Naive B cell (primary cell): ENCODE results near the gene TMEM217. TPM values are rescaled to one million over a fixed set of nuclear protein-coding genes. Genes with fewer than 3 reads are reported as not detected.

ENCODE experiments used
- ATAC-seq, 2 donors: fragments of 150-1000 bp; cut with Tn5 transposase; 2 replicates each; pipeline ENCODE4 v1.10.0; 2021; ENCODE audit warnings: low read depth in 2 of 2, mild to moderate bottlenecking in 2 of 2, moderate library complexity in 2 of 2
- DNase-seq: peaks from one replicate; pipeline ENCODE4 v3.0.0; 2022
- H3K27ac Mint-ChIP-seq, 6 donors: one replicate each; pipeline ENCODE4 v1.8.0; 2020 to 2022; ENCODE audit warnings: mild to moderate bottlenecking in 6 of 6, mixed read lengths in 6 of 6, moderate library complexity in 5 of 6, inconsistent platforms in 2 of 6
- H3K27me3 Mint-ChIP-seq, 3 donors: one replicate each; pipeline ENCODE4 v1.8.0; 2021 to 2022; ENCODE audit warnings: mixed read lengths in 3 of 3, mild to moderate bottlenecking in 1 of 3
- H3K36me3 Mint-ChIP-seq, 2 donors: one replicate each; pipeline ENCODE4 v1.8.0; 2020 to 2022; ENCODE audit warnings: mixed read lengths in 2 of 2, inconsistent platforms in 1 of 2, mild to moderate bottlenecking in 1 of 2
- H3K4me1 Mint-ChIP-seq, 3 donors: one replicate each; pipeline ENCODE4 v1.8.0; 2020 to 2022; ENCODE audit warnings: mixed read lengths in 3 of 3, inconsistent platforms in 1 of 3, mild to moderate bottlenecking in 1 of 3, moderate library complexity in 1 of 3
- H3K4me3 Mint-ChIP-seq, 8 donors: one replicate each; pipeline ENCODE4 v1.8.0; 2020 to 2022; ENCODE audit warnings: mild to moderate bottlenecking in 8 of 8, mixed read lengths in 8 of 8, moderate library complexity in 8 of 8, inconsistent platforms in 2 of 8
- H3K9me3 Mint-ChIP-seq, 7 donors: one replicate each; pipeline ENCODE4 v1.8.0; 2020 to 2022; ENCODE audit warnings: mixed read lengths in 7 of 7, mild to moderate bottlenecking in 5 of 7, inconsistent platforms in 2 of 7, moderate library complexity in 1 of 7
- polyA plus RNA-seq, 6 donors: library from polyadenylated mRNA; unstranded; fragments of 300-500 nt; fragmentation: Illumina TruSeq; gene quantifications; one replicate each; pipeline ENCODE4 v1.2.3, GENCODE V29; 2021; ENCODE audit warnings: low read depth in 6 of 6

Gene TMEM217
- polyA plus RNA-seq, 6 donors from 2014 or later = 0.18 to 0.96 (median 0.32) TPM; not detected in 3

- peak; percentile 27 for DNase-seq
- Mint-ChIP-seq H3K27ac (peak overlapping the region; percentile 74 to 98 (median 94)), H3K4me3 (peak overlapping the region; percentile 90 to 95 (median 94)), H3K4me1 (peaks cover 25 to 41% (median 35%) of the 10 kb centered on the region in 3 donors), H3K9me3 (no peaks in the 10 kb centered on the region), H3K27me3 (no peaks in the 10 kb centered on the region), H3K36me3 (peaks cover 0 to 8% of the 10 kb centered on the region in 2 donors)
- no peak for ATAC-seq
These were observed 89.0 kb downstream of the TMEM217 start for GRCh38 chr6:37168811-37169495.

GRCh38 chr6:37168163-37168758 is 89.7 kb downstream of the TMEM217 start:
- peak overlapping the region in 7 of 8 donors; percentile 48 to 95 (median 94) for H3K4me3 Mint-ChIP-seq
- H3K27me3 Mint-ChIP-seq = no peaks in the 10 kb centered on the region
- no peak for DNase-seq
- no peaks in the 10 kb centered on the region for H3K9me3 Mint-ChIP-seq
- no peak for ATAC-seq
- H3K27ac Mint-ChIP-seq = peak overlapping the region in 4 of 6 donors; percentile 43 to 98 (median 89)
- H3K36me3 Mint-ChIP-seq = peaks cover 0 to 3% of the 10 kb centered on the region in 2 donors
- H3K4me1 Mint-ChIP-seq = peaks cover 22 to 34% (median 33%) of the 10 kb centered on the region in 3 donors

- Mint-ChIP-seq H3K27me3 (no peaks in the 10 kb centered on the region), H3K9me3 (peaks cover 0 to 4% (median 0%) of the 10 kb centered on the region in 7 donors), H3K4me3 (peak overlapping the region in 1 of 8 donors; percentile 7), H3K4me1 (peaks cover 15 to 22% (median 20%) of the 10 kb centered on the region in 3 donors), H3K36me3 (no peaks in the 10 kb centered on the region), H3K27ac (no peak overlapping the region)
- no peak for DNase-seq
- ATAC-seq = no peak
These were observed 95.2 kb downstream of the TMEM217 start for GRCh38 chr6:37162740-37163139.

Other genes with a start within 250 kb of the TMEM217 start
- gene PIM1, start 88.0 kb downstream of the TMEM217 start, polyA plus RNA-seq = 10 to 100 TPM; 15.0 to 46.3 (median 24.3) TPM
- gene TBC1D22B, start 372 bp downstream of the TMEM217 start, polyA plus RNA-seq = 1 to 10 TPM; 4.6 to 9.3 (median 6.1) TPM
- gene RNF8, start 95.8 kb upstream of the TMEM217 start, polyA plus RNA-seq = 10 to 100 TPM in 5 of 6 donors, 1 to 10 TPM in 1; 9.7 to 15.4 (median 12.1) TPM
- gene CMTR1, start 175.1 kb upstream of the TMEM217 start, polyA plus RNA-seq = 10 to 100 TPM; 27.2 to 32.1 (median 28.9) TPM
- 10 to 100 TPM; 35.2 to 61.3 (median 52.4) TPM for gene CCDC167, start 241.7 kb upstream of the TMEM217 start, polyA plus RNA-seq